ENCODE data around the gene SPHK1. TPM values are rescaled to one million over a fixed set of nuclear protein-coding genes. Genes with fewer than 3 reads are reported as not detected.

The SPHK1 gene
- total and polyA plus RNA-seq, 5 donors from 2014 or later = 0.09 to 0.52 (median 0.12) TPM; not detected in 2

DNA sequence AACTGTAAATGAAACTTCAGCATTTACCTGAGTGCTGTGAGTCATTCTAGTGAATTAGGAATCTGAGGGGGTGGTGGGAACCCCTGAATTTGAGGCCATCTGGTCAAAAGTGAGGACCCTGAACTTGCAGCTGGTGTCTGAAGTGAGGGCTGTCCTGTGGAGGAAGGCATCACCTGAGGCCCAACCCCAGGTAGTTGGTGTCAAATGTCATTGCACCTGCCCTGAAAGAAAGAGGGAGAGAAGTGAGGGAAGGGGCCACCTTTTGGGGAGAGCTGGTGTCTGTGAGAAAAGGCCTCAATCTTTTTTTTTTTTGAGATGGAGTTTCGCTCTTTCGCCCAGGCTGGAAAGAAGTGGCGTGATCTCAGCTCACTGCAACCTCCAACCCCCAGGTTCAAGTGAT lies 18.2 kb upstream of the SPHK1 start:
- H3K36me3 Mint-ChIP-seq = no peaks in the 10 kb centered on the region
- Histone ChIP-seq H3K9me3 (ENCODE audit: control insufficient read depth in 2 of 2, low read length in 2 of 2) (no peaks in the 10 kb centered on the region), H3K36me3 (ENCODE audit: control insufficient read depth, insufficient read depth, low read length) (no peaks in the 10 kb centered on the region), H3K4me1 (ENCODE audit: control insufficient read depth, insufficient read depth, low read length, poor library complexity, severe bottlenecking) (no peaks in the 10 kb centered on the region), H3K27me3 (ENCODE audit: control insufficient read depth, insufficient read depth, low read length) (no peaks in the 10 kb centered on the region), H3K27ac (ENCODE audit: insufficient read depth, low read length, poor library complexity, severe bottlenecking) (no peak overlapping the region), H3K4me3 (ENCODE audit: low read depth, low read length) (no peak overlapping the region)
- peaks cover 0 to 2% (median 0%) of the 10 kb centered on the region in 7 donors for H3K9me3 Mint-ChIP-seq
- no peak overlapping the region for H3K4me3 Mint-ChIP-seq
- H3K27me3 Mint-ChIP-seq = peaks cover 7% of the 10 kb centered on the region
- H3K27ac Mint-ChIP-seq = no peak overlapping the region
- no peak for DNase-seq
- ATAC-seq (ENCODE audit: low read depth in 2 of 2) = no peak
- H3K4me1 Mint-ChIP-seq = no peaks in the 10 kb centered on the region

DNA sequence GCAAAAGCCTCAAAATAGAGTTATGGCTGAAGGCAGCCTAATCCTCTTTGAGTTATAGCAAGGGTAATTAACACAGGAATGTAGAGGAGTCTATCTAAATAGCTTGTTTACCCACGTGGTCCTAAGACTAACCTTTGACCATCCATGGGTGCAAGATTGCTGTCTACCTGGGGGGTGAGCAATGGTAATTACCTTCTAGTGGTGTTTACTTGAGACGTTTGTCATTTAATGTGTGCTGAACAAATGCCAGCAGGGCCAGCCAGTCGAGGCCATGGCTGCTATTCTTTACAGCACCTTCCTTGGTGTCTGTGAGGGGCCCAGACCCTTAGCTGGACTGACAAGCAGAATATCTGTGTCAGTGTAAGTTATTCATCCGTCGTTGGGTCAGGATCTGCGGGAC lies 16.8 kb upstream of the SPHK1 start:
- H3K4me1 Mint-ChIP-seq = no peaks in the 10 kb centered on the region
- H3K9me3 ChIP-seq (ENCODE audit: control insufficient read depth in 2 of 2, low read length in 2 of 2) = no peaks in the 10 kb centered on the region
- H3K36me3 ChIP-seq (ENCODE audit: control insufficient read depth, insufficient read depth, low read length) = no peaks in the 10 kb centered on the region
- no peak for DNase-seq
- H3K27me3 Mint-ChIP-seq = peaks cover 4% of the 10 kb centered on the region
- H3K36me3 Mint-ChIP-seq = no peaks in the 10 kb centered on the region
- H3K4me3 ChIP-seq (ENCODE audit: low read depth, low read length) = no peak overlapping the region
- no peak overlapping the region for H3K27ac Mint-ChIP-seq
- H3K4me3 Mint-ChIP-seq = no peak overlapping the region
- no peaks in the 10 kb centered on the region for H3K27me3 ChIP-seq (ENCODE audit: control insufficient read depth, insufficient read depth, low read length)
- no peaks in the 10 kb centered on the region for H3K4me1 ChIP-seq (ENCODE audit: control insufficient read depth, insufficient read depth, low read length, poor library complexity, severe bottlenecking)
- ATAC-seq (ENCODE audit: low read depth in 2 of 2) = no peak
- H3K9me3 Mint-ChIP-seq = peaks cover 0 to 2% (median 0%) of the 10 kb centered on the region in 7 donors
- no peak overlapping the region for H3K27ac ChIP-seq (ENCODE audit: insufficient read depth, low read length, poor library complexity, severe bottlenecking)

DNA sequence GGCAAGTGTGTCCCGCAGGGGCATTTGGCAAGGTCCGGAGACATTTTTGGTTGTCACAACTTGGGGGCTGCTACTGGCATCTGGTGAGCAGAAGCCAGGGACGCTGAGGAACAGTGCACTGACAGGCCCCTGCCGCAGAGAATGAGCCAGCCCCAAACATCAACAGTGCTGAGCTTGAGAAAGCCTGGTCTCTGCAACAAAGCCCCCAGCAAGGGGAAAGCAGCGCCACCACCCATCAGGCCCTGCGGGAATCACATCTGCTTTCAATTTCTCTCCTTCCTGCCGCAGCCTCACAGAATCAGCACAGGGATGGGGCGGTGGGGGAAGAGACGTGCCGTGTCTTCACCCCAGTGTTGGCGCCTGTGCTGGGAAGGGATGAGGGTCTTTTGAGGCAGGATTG lies 15.9 kb upstream of the SPHK1 start:
- Mint-ChIP-seq H3K4me1 (no peaks in the 10 kb centered on the region), H3K36me3 (no peaks in the 10 kb centered on the region), H3K9me3 (peaks cover 0 to 2% (median 0%) of the 10 kb centered on the region in 7 donors), H3K27me3 (peaks cover 4% of the 10 kb centered on the region), H3K27ac (no peak overlapping the region), H3K4me3 (no peak overlapping the region)
- no peak for ATAC-seq (ENCODE audit: low read depth in 2 of 2)
- no peaks in the 10 kb centered on the region for H3K36me3 ChIP-seq (ENCODE audit: control insufficient read depth, insufficient read depth, low read length)
- no peak for DNase-seq
- H3K9me3 ChIP-seq (ENCODE audit: control insufficient read depth in 2 of 2, low read length in 2 of 2) = no peaks in the 10 kb centered on the region
- H3K27ac ChIP-seq (ENCODE audit: insufficient read depth, low read length, poor library complexity, severe bottlenecking) = no peak overlapping the region
- H3K27me3 ChIP-seq (ENCODE audit: control insufficient read depth, insufficient read depth, low read length) = no peaks in the 10 kb centered on the region
- H3K4me1 ChIP-seq (ENCODE audit: control insufficient read depth, insufficient read depth, low read length, poor library complexity, severe bottlenecking) = no peaks in the 10 kb centered on the region
- no peak overlapping the region for H3K4me3 ChIP-seq (ENCODE audit: low read depth, low read length)

DNA sequence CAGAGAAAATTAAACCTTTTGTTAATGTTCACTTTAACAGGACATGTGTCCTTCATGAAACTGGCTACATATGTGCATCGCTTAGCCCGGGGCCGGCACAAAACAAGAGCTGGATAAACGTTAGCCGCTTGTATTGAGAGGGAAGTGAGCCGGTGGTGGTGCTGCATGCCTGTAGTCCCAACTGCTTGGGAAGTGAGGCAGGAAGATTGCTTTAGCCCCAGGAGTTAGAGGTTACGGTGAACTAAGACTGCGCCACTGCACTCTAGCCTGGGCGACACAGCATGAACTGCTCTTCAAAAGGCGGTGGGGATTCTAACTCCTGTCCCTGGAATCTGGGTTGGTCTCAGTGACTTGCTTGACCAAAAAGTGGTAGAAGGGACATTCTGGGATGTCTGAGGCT lies 15.0 kb upstream of the SPHK1 start:
- H3K27me3 Mint-ChIP-seq = peaks cover 4% of the 10 kb centered on the region
- DNase-seq (no peak), ATAC-seq (ENCODE audit: low read depth in 2 of 2) (no peak)
- no peak overlapping the region for H3K4me3 Mint-ChIP-seq
- H3K36me3 Mint-ChIP-seq = no peaks in the 10 kb centered on the region
- Histone ChIP-seq H3K4me1 (ENCODE audit: control insufficient read depth, insufficient read depth, low read length, poor library complexity, severe bottlenecking) (no peaks in the 10 kb centered on the region), H3K9me3 (ENCODE audit: control insufficient read depth in 2 of 2, low read length in 2 of 2) (no peaks in the 10 kb centered on the region), H3K27ac (ENCODE audit: insufficient read depth, low read length, poor library complexity, severe bottlenecking) (no peak overlapping the region), H3K4me3 (ENCODE audit: low read depth, low read length) (no peak overlapping the region), H3K27me3 (ENCODE audit: control insufficient read depth, insufficient read depth, low read length) (no peaks in the 10 kb centered on the region), H3K36me3 (ENCODE audit: control insufficient read depth, insufficient read depth, low read length) (no peaks in the 10 kb centered on the region)
- H3K9me3 Mint-ChIP-seq = peaks cover 0 to 2% (median 0%) of the 10 kb centered on the region in 7 donors
- H3K4me1 Mint-ChIP-seq = no peaks in the 10 kb centered on the region
- no peak overlapping the region for H3K27ac Mint-ChIP-seq

DNA sequence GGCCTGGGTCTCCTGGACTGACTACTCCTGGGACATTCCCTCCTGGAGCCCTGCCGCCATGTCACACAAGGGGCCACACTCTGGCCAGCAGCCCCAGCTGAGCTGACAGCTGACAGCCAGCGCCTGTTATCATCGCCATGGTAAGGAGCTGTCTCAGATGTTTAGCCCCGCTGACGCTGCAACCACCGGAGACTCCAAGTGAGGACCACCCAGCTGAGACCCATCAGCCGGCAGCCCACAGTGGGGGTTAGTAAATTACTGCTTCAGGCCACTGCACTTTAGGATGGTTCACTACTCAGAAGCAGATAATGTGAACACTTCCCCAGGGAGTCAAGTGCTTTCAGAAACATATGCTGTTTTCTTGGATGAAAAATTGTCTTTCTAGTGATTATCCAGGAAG lies 14.6 kb upstream of the SPHK1 start:
- no peak overlapping the region for H3K27ac ChIP-seq (ENCODE audit: insufficient read depth, low read length, poor library complexity, severe bottlenecking)
- no peaks in the 10 kb centered on the region for H3K9me3 ChIP-seq (ENCODE audit: control insufficient read depth in 2 of 2, low read length in 2 of 2)
- H3K9me3 Mint-ChIP-seq = peaks cover 0 to 2% (median 0%) of the 10 kb centered on the region in 7 donors
- H3K36me3 ChIP-seq (ENCODE audit: control insufficient read depth, insufficient read depth, low read length) = no peaks in the 10 kb centered on the region
- no peak overlapping the region for H3K4me3 ChIP-seq (ENCODE audit: low read depth, low read length)
- peaks cover 4% of the 10 kb centered on the region for H3K27me3 Mint-ChIP-seq
- ATAC-seq (ENCODE audit: low read depth in 2 of 2) = no peak
- no peak for DNase-seq
- H3K4me1 ChIP-seq (ENCODE audit: control insufficient read depth, insufficient read depth, low read length, poor library complexity, severe bottlenecking) = no peaks in the 10 kb centered on the region
- H3K36me3 Mint-ChIP-seq = no peaks in the 10 kb centered on the region
- H3K27ac Mint-ChIP-seq = no peak overlapping the region
- no peaks in the 10 kb centered on the region for H3K27me3 ChIP-seq (ENCODE audit: control insufficient read depth, insufficient read depth, low read length)
- H3K4me1 Mint-ChIP-seq = no peaks in the 10 kb centered on the region
- no peak overlapping the region for H3K4me3 Mint-ChIP-seq

DNA sequence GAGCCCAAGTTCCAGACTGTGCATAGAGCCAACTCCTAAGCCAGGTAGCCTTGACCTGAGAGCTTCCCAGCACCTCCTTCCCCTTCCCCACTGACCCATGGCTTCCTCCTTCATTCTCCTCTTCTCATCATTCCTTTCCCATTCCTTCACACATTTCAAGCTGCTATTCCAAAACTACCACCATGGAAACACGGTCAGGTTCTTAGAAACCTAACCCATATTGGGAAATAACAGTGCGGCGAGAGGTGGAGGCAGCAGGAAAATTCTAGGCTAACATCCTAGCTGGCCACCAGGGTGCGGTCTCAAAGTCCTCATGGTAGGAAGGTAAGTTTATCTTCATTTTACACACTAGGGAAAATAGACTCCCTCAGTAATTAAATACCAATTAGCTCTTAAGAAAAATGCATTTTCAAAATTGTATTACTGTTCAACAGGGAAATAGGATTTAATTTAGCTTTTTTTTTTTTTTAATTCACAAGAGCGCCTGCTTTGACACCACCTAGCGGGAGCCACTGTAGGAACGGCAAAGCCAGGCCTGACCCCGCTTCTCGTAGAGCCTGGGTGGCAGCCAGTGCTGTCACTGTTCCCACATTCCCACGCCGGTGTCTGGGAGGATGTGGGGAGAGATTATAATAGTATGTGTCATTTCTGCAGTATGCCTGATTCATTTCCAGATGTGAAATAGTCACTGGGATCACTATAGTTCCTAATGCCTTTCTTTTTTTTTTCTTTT lies 14.0 kb upstream of the SPHK1 start:
- H3K4me1 Mint-ChIP-seq = no peaks in the 10 kb centered on the region
- peaks cover 0 to 2% (median 0%) of the 10 kb centered on the region in 7 donors for H3K9me3 Mint-ChIP-seq
- Histone ChIP-seq H3K27me3 (ENCODE audit: control insufficient read depth, insufficient read depth, low read length) (no peaks in the 10 kb centered on the region), H3K4me3 (ENCODE audit: low read depth, low read length) (no peak overlapping the region), H3K9me3 (ENCODE audit: control insufficient read depth in 2 of 2, low read length in 2 of 2) (no peaks in the 10 kb centered on the region), H3K27ac (ENCODE audit: insufficient read depth, low read length, poor library complexity, severe bottlenecking) (no peak overlapping the region), H3K4me1 (ENCODE audit: control insufficient read depth, insufficient read depth, low read length, poor library complexity, severe bottlenecking) (no peaks in the 10 kb centered on the region), H3K36me3 (ENCODE audit: control insufficient read depth, insufficient read depth, low read length) (no peaks in the 10 kb centered on the region)
- no peaks in the 10 kb centered on the region for H3K36me3 Mint-ChIP-seq
- ATAC-seq (ENCODE audit: low read depth in 2 of 2) (no peak), DNase-seq (no peak)
- peaks cover 4% of the 10 kb centered on the region for H3K27me3 Mint-ChIP-seq
- no peak overlapping the region for H3K27ac Mint-ChIP-seq
- H3K4me3 Mint-ChIP-seq = no peak overlapping the region

DNA sequence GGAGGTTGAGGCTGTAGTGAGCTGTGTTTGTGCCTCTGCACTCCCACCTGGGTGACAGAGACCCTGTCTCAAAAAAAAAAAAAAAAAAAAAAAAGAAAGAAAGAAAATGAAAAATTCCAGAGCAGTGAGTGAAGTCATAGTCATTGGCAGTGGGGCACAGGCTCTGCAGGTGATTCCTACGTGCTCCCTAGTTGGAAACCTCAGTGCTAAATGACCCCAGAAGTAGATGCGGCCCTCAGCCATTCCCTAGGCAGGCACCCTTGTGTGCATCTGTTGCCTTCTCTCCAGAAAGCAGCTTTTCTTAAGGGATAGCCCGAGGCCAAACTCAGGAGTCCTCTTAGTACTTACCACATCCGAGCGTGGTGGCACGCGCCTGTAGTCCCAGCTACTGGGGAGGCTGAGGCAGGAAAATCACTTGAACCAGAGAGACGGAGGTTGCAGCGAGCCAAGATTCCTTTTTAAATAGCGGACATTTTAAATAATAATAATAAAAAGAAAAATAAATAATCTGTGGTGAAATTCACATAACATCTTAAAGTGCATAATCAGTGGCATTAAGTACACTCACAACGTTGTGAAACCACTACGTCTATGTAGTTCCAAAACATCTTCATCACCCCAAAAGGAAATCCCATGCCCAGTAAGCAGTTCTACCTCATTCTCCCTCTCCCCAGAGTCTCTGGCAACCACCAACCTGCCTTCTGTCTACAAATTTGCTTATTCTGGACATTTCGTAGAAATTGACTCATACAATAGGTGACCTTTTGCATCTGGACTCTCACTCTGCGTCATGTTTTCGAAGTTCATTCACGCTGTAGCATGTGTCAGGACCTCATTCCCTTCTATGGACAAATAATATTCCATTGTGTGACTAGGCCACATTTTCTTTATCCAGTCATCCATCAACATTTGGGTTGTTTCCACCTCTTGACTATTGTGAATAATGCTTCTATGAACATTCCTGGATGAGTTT lies 12.5 kb upstream of the SPHK1 start:
- Histone ChIP-seq H3K4me1 (ENCODE audit: control insufficient read depth, insufficient read depth, low read length, poor library complexity, severe bottlenecking) (no peaks in the 10 kb centered on the region), H3K27ac (ENCODE audit: insufficient read depth, low read length, poor library complexity, severe bottlenecking) (no peak overlapping the region), H3K27me3 (ENCODE audit: control insufficient read depth, insufficient read depth, low read length) (no peaks in the 10 kb centered on the region), H3K36me3 (ENCODE audit: control insufficient read depth, insufficient read depth, low read length) (no peaks in the 10 kb centered on the region), H3K4me3 (ENCODE audit: low read depth, low read length) (no peak overlapping the region), H3K9me3 (ENCODE audit: control insufficient read depth in 2 of 2, low read length in 2 of 2) (no peaks in the 10 kb centered on the region)
- H3K9me3 Mint-ChIP-seq = peaks cover 0 to 2% (median 0%) of the 10 kb centered on the region in 7 donors
- DNase-seq (no peak), ATAC-seq (ENCODE audit: low read depth in 2 of 2) (no peak)
- peaks cover under 1% of the 10 kb centered on the region for H3K27me3 Mint-ChIP-seq
- H3K36me3 Mint-ChIP-seq = no peaks in the 10 kb centered on the region
- H3K4me1 Mint-ChIP-seq = no peaks in the 10 kb centered on the region
- H3K27ac Mint-ChIP-seq = no peak overlapping the region
- H3K4me3 Mint-ChIP-seq = no peak overlapping the region
